ENCODE results near the gene SIRT1.

SIRT1 gene

DNA sequence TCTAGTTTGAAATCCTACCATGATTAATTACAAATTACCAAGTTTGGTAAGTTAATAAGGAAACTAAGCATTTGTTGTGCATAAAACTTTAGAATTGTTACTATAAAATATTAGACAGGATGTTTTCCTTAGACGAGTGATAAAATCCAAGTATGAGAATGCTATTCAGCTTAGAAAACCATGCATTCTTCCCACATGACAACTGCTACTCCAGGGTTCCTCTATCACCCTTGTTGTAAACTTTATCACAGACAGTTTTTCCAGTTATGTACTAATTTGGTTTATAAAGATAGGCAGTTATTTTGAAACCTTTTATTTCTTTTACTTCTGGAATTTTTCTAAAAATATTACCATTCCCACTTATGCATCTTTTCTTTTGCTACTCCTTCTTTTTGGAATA lies 52.0 kb downstream of the SIRT1 start:
- no peak overlapping the region for H3K27ac ChIP-seq (ENCODE audit: low read length)
- H3K79me2 ChIP-seq (ENCODE audit: low read length) = no peaks in the 10 kb centered on the region

DNA sequence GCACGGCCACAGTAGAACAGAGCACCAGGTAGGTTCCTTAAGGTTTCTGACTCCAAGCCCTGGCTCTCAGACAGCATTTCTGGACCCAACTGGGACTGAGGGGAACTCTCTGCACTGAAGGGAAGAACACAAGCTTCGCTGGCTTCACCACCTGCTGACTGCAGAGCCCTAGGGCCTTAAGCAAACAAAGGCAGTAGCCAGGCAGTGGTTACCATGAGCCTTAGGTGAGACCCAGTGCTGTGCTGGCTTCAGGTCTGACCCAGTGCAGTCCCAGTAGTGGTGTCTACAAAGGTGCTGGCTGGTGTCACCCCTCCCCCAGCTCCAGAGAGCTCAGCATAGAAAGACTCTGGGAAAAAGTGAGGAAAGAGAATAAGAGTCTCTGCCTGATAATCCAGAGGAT lies 59.5 kb downstream of the SIRT1 start:
- Histone ChIP-seq H3K36me3 (replicated peaks; ENCODE audit: insufficient read depth, low read length) (no peaks in the 10 kb centered on the region), H3K79me2 (ENCODE audit: low read length) (no peaks in the 10 kb centered on the region), H3K27me3 (replicated peaks; ENCODE audit: insufficient read depth, low read length) (no peaks in the 10 kb centered on the region), H3K9me2 (replicated peaks; ENCODE audit: insufficient read depth, low read length) (no peaks in the 10 kb centered on the region), H2AFZ (ENCODE audit: low read length) (no peak overlapping the region), H3K4me3 (ENCODE audit: low read length) (no peak overlapping the region), H3K9ac (ENCODE audit: low read length) (no peak overlapping the region), H3K27ac (ENCODE audit: low read length) (no peak overlapping the region), H3K4me2 (ENCODE audit: low read depth, low read length) (no peak overlapping the region), H3F3A (ENCODE audit: insufficient read depth, low read length) (no peaks in the 10 kb centered on the region), H4K20me1 (ENCODE audit: insufficient read depth, low read length) (no peaks in the 10 kb centered on the region), H3K4me1 (ENCODE audit: low read length) (no peaks in the 10 kb centered on the region), H3K9me3 (replicated peaks; ENCODE audit: insufficient read depth, low read length) (no peaks in the 10 kb centered on the region)
- no peak for TF ChIP-seq EZH2 (optimal IDR thresholded peaks at IDR 0.05; ENCODE audit: low read depth, low read length)
- no peak for TF ChIP-seq EZH2phosphoT487 (IDR thresholded peaks at IDR 0.05; ENCODE audit: low read length)
- TF ChIP-seq, protein P1, sequence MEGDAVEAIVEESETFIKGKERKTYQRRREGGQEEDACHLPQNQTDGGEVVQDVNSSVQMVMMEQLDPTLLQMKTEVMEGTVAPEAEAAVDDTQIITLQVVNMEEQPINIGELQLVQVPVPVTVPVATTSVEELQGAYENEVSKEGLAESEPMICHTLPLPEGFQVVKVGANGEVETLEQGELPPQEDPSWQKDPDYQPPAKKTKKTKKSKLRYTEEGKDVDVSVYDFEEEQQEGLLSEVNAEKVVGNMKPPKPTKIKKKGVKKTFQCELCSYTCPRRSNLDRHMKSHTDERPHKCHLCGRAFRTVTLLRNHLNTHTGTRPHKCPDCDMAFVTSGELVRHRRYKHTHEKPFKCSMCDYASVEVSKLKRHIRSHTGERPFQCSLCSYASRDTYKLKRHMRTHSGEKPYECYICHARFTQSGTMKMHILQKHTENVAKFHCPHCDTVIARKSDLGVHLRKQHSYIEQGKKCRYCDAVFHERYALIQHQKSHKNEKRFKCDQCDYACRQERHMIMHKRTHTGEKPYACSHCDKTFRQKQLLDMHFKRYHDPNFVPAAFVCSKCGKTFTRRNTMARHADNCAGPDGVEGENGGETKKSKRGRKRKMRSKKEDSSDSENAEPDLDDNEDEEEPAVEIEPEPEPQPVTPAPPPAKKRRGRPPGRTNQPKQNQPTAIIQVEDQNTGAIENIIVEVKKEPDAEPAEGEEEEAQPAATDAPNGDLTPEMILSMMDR (IDR thresholded peaks at IDR 0.05; ENCODE audit: low read length) = no peak
- DNase-seq = no peak

More for the DNA sequence above, 52.0 kb downstream of the SIRT1 start:
- H3K9ac ChIP-seq (ENCODE audit: low read length) = no peak overlapping the region
- H3K4me3 ChIP-seq (ENCODE audit: low read length) = no peak overlapping the region
- no peaks in the 10 kb centered on the region for H3K9me3 ChIP-seq (replicated peaks; ENCODE audit: insufficient read depth, low read length)
- no peaks in the 10 kb centered on the region for H3F3A ChIP-seq (ENCODE audit: insufficient read depth, low read length)
- H2AFZ ChIP-seq (ENCODE audit: low read length) = no peak overlapping the region
- H4K20me1 ChIP-seq (ENCODE audit: insufficient read depth, low read length) = no peaks in the 10 kb centered on the region
- H3K27me3 ChIP-seq (replicated peaks; ENCODE audit: insufficient read depth, low read length) = no peaks in the 10 kb centered on the region
- no peaks in the 10 kb centered on the region for H3K36me3 ChIP-seq (replicated peaks; ENCODE audit: insufficient read depth, low read length)
- H3K4me1 ChIP-seq (ENCODE audit: low read length) = no peaks in the 10 kb centered on the region
- H3K4me2 ChIP-seq (ENCODE audit: low read depth, low read length) = no peak overlapping the region
- DNase-seq = no peak
- H3K9me2 ChIP-seq (replicated peaks; ENCODE audit: insufficient read depth, low read length) = no peaks in the 10 kb centered on the region
- TF ChIP-seq, protein P1 (IDR thresholded peaks at IDR 0.05; ENCODE audit: low read length) = no peak
- TF ChIP-seq EZH2 (optimal IDR thresholded peaks at IDR 0.05; ENCODE audit: low read depth, low read length) (no peak), EZH2phosphoT487 (IDR thresholded peaks at IDR 0.05; ENCODE audit: low read length) (no peak)

DNA sequence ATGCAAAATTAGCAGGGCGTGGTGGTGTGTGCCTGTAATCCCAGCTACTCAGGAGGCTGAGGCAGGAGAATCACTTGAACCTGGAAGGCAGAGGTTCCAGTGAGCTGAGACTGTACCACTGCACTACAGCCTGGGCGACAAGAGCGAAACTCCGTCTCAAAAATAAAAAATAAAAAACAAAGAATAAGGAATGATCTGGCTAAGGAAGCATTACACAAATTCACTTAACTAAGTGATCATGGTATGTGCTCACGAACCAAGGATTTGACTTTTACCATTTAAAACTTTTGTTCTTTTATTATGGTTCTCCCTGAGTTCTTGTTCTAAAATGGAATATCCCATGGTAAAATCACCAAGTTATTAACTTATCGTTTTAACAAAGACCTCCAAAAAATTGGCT lies 71.2 kb downstream of the SIRT1 start:
- no peak overlapping the region for H3K4me2 ChIP-seq (ENCODE audit: low read depth, low read length)
- no peak overlapping the region for H2AFZ ChIP-seq (ENCODE audit: low read length)
- H3K79me2 ChIP-seq (ENCODE audit: low read length) = no peaks in the 10 kb centered on the region
- no peaks in the 10 kb centered on the region for H3K36me3 ChIP-seq (replicated peaks; ENCODE audit: insufficient read depth, low read length)
- H4K20me1 ChIP-seq (ENCODE audit: insufficient read depth, low read length) = no peaks in the 10 kb centered on the region
- no peaks in the 10 kb centered on the region for H3K9me3 ChIP-seq (replicated peaks; ENCODE audit: insufficient read depth, low read length)
- TF ChIP-seq, protein P1 (IDR thresholded peaks at IDR 0.05; ENCODE audit: low read length) = no peak
- TF ChIP-seq EZH2 (optimal IDR thresholded peaks at IDR 0.05; ENCODE audit: low read depth, low read length) (no peak), EZH2phosphoT487 (IDR thresholded peaks at IDR 0.05; ENCODE audit: low read length) (no peak)
- H3K9ac ChIP-seq (ENCODE audit: low read length) = no peak overlapping the region
- no peaks in the 10 kb centered on the region for H3K9me2 ChIP-seq (replicated peaks; ENCODE audit: insufficient read depth, low read length)
- no peak overlapping the region for H3K4me3 ChIP-seq (ENCODE audit: low read length)
- H3K27ac ChIP-seq (ENCODE audit: low read length) = no peak overlapping the region
- no peak for DNase-seq
- no peaks in the 10 kb centered on the region for H3K27me3 ChIP-seq (replicated peaks; ENCODE audit: insufficient read depth, low read length)
- H3K4me1 ChIP-seq (ENCODE audit: low read length) = no peaks in the 10 kb centered on the region
- H3F3A ChIP-seq (ENCODE audit: insufficient read depth, low read length) = no peaks in the 10 kb centered on the region

Measured in MM.1S (cell line).